H1 (cell line): ENCODE results near the gene FSTL4. TPM values are rescaled to one million over a fixed set of nuclear protein-coding genes. Genes with fewer than 3 reads are reported as not detected.

ENCODE experiments used
- CTCF ChIA-PET: fragments of 300-600 bp; sonication (Branson Sonifier 250); formaldehyde crosslinking; loops from one replicate; lab custom pipeline; 2021; ENCODE audit not compliant: partially characterized antibody; lab: Charles Lee
- POLR2A ChIA-PET: fragments of 300-600 bp; sonication (Branson Sonifier 250); formaldehyde crosslinking; loops from one replicate; lab custom pipeline; 2021; ENCODE audit warnings: inconsistent platforms; ENCODE audit not compliant: partially characterized antibody; lab: Charles Lee
- DNase-seq, 2 experiments: peaks; one replicate each; pipeline versions ENCODE4 v3.0.0 to v3.0.0-alpha.2; 2010 to 2022; ENCODE audit warnings: low spot score in 2 of 2, low read depth in 1 of 2, mixed read lengths in 1 of 2
- FAIRE-seq: peaks from 2 replicates; lab custom pipeline; 2011; peaks lifted over from hg19 to GRCh38; lab: Jason Lieb, UNC
- H2AFZ ChIP-seq: 2 replicates; pipeline ENCODE4 v1.8.1; 2012; ENCODE audit warnings: low read length, inconsistent platforms
- H2AK5ac ChIP-seq: 2 replicates; pipeline ENCODE4 v1.6.1; 2013; ENCODE audit warnings: low read depth, low read length
- H2BK120ac ChIP-seq: replicated peaks from 2 replicates; pipeline ENCODE3; 2013; ENCODE audit warnings: low read depth, low read length, inconsistent platforms
- H2BK12ac ChIP-seq: 2 replicates; pipeline ENCODE4 v1.6.1; 2013; ENCODE audit warnings: low read depth, low read length
- H2BK15ac ChIP-seq: 2 replicates; pipeline ENCODE4 v1.6.1; 2013; ENCODE audit warnings: low read length
- H2BK20ac ChIP-seq: 2 replicates; pipeline ENCODE4 v1.6.1; 2013; ENCODE audit warnings: low read length
- H2BK5ac ChIP-seq: 2 replicates; pipeline ENCODE4 v1.6.1; 2013; ENCODE audit warnings: low read depth, low read length
- H3K14ac ChIP-seq: 2 replicates; pipeline ENCODE4 v1.6.1; 2013; ENCODE audit warnings: inconsistent platforms; ENCODE audit not compliant: insufficient read length
- H3K18ac ChIP-seq: 2 replicates; pipeline ENCODE4 v1.6.1; 2013; ENCODE audit warnings: low read length; ENCODE audit errors: extremely low read depth
- H3K23ac ChIP-seq: 2 replicates; pipeline ENCODE4 v1.6.1; 2013; ENCODE audit warnings: inconsistent platforms; ENCODE audit not compliant: insufficient read length
- H3K23me2 ChIP-seq: 2 replicates; pipeline ENCODE4 v1.6.1; 2013; ENCODE audit warnings: low read depth, low read length
- H3K27ac ChIP-seq: 2 replicates; pipeline ENCODE4 v1.6.1; 2011; ENCODE audit warnings: low read depth, low read length, inconsistent platforms
- H3K27me3 ChIP-seq, 4 experiments: replicated peaks in 1 of 4; 1 replicate in 1 of 4; 2 replicates in 3 of 4; pipeline versions ENCODE4 v1.6.1 to v1.8.1; 2011 to 2013; ENCODE audit warnings: low read length in 3 of 4, mild to moderate bottlenecking in 3 of 4, inconsistent platforms in 2 of 4, mixed read lengths in 2 of 4, moderate library complexity in 1 of 4; ENCODE audit not compliant: control insufficient read depth in 3 of 4, insufficient read depth in 3 of 4; ENCODE audit errors: extremely low read depth in 1 of 4
- H3K36me3 ChIP-seq, 4 experiments: 2 replicates each; pipeline versions ENCODE4 v1.6.1 to v1.8.1; 2011 to 2013; ENCODE audit warnings: mild to moderate bottlenecking in 4 of 4, low read length in 3 of 4, moderate library complexity in 2 of 4, control low read depth in 1 of 4, inconsistent platforms in 1 of 4; ENCODE audit not compliant: insufficient read depth in 4 of 4, control insufficient read depth in 2 of 4
- H3K4ac ChIP-seq: replicated peaks from 2 replicates; pipeline ENCODE3; 2013; ENCODE audit warnings: low read length, low read depth, mixed read lengths, inconsistent platforms; ENCODE audit not compliant: insufficient read length
- H3K4me1 ChIP-seq, 4 experiments: replicated peaks in 1 of 4; 1 replicate in 1 of 4; 2 replicates in 3 of 4; pipeline versions ENCODE4 v1.6.1 to v1.8.1; 2011 to 2013; ENCODE audit warnings: low read length in 3 of 4, inconsistent platforms in 2 of 4, mixed read lengths in 1 of 4; ENCODE audit not compliant: insufficient read depth in 4 of 4, control insufficient read depth in 3 of 4
- H3K4me2 ChIP-seq, 2 experiments: 2 replicates each; pipeline versions ENCODE4 v1.6.1 to v1.8.1; 2011 to 2013; ENCODE audit warnings: low read depth in 2 of 2, low read length in 2 of 2, control low read depth in 1 of 2, inconsistent platforms in 1 of 2, mild to moderate bottlenecking in 1 of 2; ENCODE audit not compliant: insufficient read depth in 1 of 2
- H3K4me3 ChIP-seq, 4 experiments: fragments of 200-600, 300-600 bp in 1 of 4; sonication (generic), shearing (Covaris generic), sonication (Bioruptor Twin) in 1 of 4; 2 replicates each; pipeline versions ENCODE4 v1.5.1 to v1.8.1; 2011 to 2016; ENCODE audit warnings: low read length in 4 of 4, low read depth in 3 of 4, control low read depth in 2 of 4, inconsistent platforms in 2 of 4, mild to moderate bottlenecking in 2 of 4, mixed read lengths in 1 of 4, moderate library complexity in 1 of 4; ENCODE audit not compliant: insufficient read depth in 2 of 4; ENCODE audit errors: extremely low read depth in 1 of 4
- H3K56ac ChIP-seq: replicated peaks from 2 replicates; pipeline ENCODE3; 2013; ENCODE audit warnings: low read depth, mild to moderate bottlenecking, mixed read lengths, low read length, inconsistent platforms; ENCODE audit not compliant: insufficient read length
- H3K79me1 ChIP-seq: 2 replicates; pipeline ENCODE4 v1.6.1; 2013; ENCODE audit warnings: low read depth, low read length, control low read depth
- H3K79me2 ChIP-seq, 2 experiments: 2 replicates each; pipeline versions ENCODE4 v1.6.1 to v1.8.1; 2012 to 2013; ENCODE audit warnings: low read length in 2 of 2, mild to moderate bottlenecking in 2 of 2, inconsistent platforms in 1 of 2; ENCODE audit not compliant: insufficient read depth in 2 of 2, control insufficient read depth in 1 of 2
- H3K9ac ChIP-seq, 4 experiments: replicated peaks in 1 of 4; 1 replicate in 1 of 4; 2 replicates in 3 of 4; pipeline versions ENCODE4 v1.6.1 to v1.8.1; 2011 to 2013; ENCODE audit warnings: low read depth in 3 of 4, low read length in 3 of 4, control low read depth in 2 of 4, mild to moderate bottlenecking in 2 of 4, moderate library complexity in 2 of 4, inconsistent platforms in 1 of 4; ENCODE audit errors: extremely low read depth in 1 of 4
- H3K9me3 ChIP-seq, 2 experiments: 2 replicates each; pipeline versions ENCODE4 v1.6.1 to v1.8.1; 2012 to 2013; ENCODE audit warnings: mild to moderate bottlenecking in 2 of 2, moderate library complexity in 2 of 2, control low read depth in 1 of 2, inconsistent platforms in 1 of 2, low read depth in 1 of 2, low read length in 1 of 2, mixed read lengths in 1 of 2; ENCODE audit not compliant: insufficient read depth in 2 of 2
- H4K20me1 ChIP-seq, 2 experiments: replicated peaks in 1 of 2; 2 replicates each; pipeline versions ENCODE3 to v1.8.1; 2011 to 2013; ENCODE audit warnings: inconsistent platforms in 2 of 2, low read length in 2 of 2, mild to moderate bottlenecking in 1 of 2; ENCODE audit not compliant: insufficient read depth in 2 of 2, control insufficient read depth in 1 of 2
- H4K5ac ChIP-seq: 2 replicates; pipeline ENCODE4 v1.6.1; 2013; ENCODE audit warnings: low read length, low read depth, mixed read lengths, inconsistent platforms; ENCODE audit not compliant: insufficient read length
- H4K8ac ChIP-seq: 2 replicates; pipeline ENCODE4 v1.8.0; 2013; ENCODE audit warnings: mild to moderate bottlenecking, moderate library complexity, low read length, inconsistent platforms; ENCODE audit not compliant: insufficient read depth; ENCODE audit errors: extremely low read depth
- H4K91ac ChIP-seq: replicated peaks from 2 replicates; pipeline ENCODE3; 2013; ENCODE audit warnings: low read length, mixed read lengths, inconsistent platforms; ENCODE audit not compliant: insufficient read length
- WGBS, 2 experiments: shearing (Covaris generic) in 1 of 2; methylation state at CpG; one replicate each; pipeline versions ENCODE4 v1.1.6 to v1.1.7; 2013 to 2015; ENCODE audit warnings: low lambda C conversion rate in 2 of 2, mixed read lengths in 2 of 2, inconsistent platforms in 1 of 2, low coverage in 1 of 2, missing lambda C conversion rate in 1 of 2; ENCODE audit not compliant: insufficient replicate concordance in 2 of 2, insufficient coverage in 1 of 2, insufficient read length in 1 of 2; ENCODE audit errors: extremely low coverage in 1 of 2, missing lambda C conversion rate in 1 of 2; 5-methylcytosine and 5-hydroxymethylcytosine counted together
- polyA plus RNA-seq, 7 experiments: library from polyadenylated mRNA; depleted of rRNA in 3 of 7; stranded (reverse) in 5 of 7; unstranded in 2 of 7; fragments of >200 nt in 5 of 7; fragments of 200-250 nt in 2 of 7; gene quantifications; 1 replicate in 5 of 7; 2 replicates in 1 of 7; 4 replicates in 1 of 7; pipeline versions ENCODE4 v1.2.1 to v1.2.3, GENCODE V29; 2011 to 2013; ENCODE audit warnings: missing spikeins in 2 of 7, mixed read lengths in 2 of 7
- total RNA-seq: library from RNA; stranded (reverse); fragmentation: NEBNext Ultra II Directional; extraction: Animal tissue kit (Norgen Biotek cat#: 25700); gene quantifications from 2 replicates; pipeline ENCODE4 v1.2.1, GENCODE V29; 2021

Gene FSTL4
- total and polyA plus RNA-seq, 2 of the 8 experiments (the other 6 are each of a cell fraction or from before 2014, with no cell fraction given), result 3.1 to 4.1 TPM

- Histone ChIP-seq H3K23ac (no peak overlapping the region), H2BK12ac (no peak overlapping the region), H3K18ac (no peak overlapping the region), H3K27ac (no peak overlapping the region), H3K56ac (no peak overlapping the region), H3K23me2 (no peaks in the 10 kb centered on the region), H4K91ac (no peak overlapping the region), H2BK120ac (no peak overlapping the region), H3K14ac (no peak overlapping the region), H2BK5ac (no peak overlapping the region), H3K79me2 (no peaks in the 10 kb centered on the region), H3K9ac (no peak overlapping the region), H3K36me3 (peaks cover 0 to 5% (median 0%) of the 10 kb centered on the region in 4 experiments; a peak in 1 of 8 replicates), H3K9me3 (peaks cover 3 to 14% of the 10 kb centered on the region in 2 experiments; a peak in 2 of 4 replicates), H4K20me1 (no peaks in the 10 kb centered on the region), H3K4ac (no peak overlapping the region), H2BK20ac (no peak overlapping the region), H2AFZ (no peak overlapping the region), H4K5ac (no peak overlapping the region), H3K27me3 (no peaks in the 10 kb centered on the region), H3K4me1 (peaks cover 3 to 19% (median 11%) of the 10 kb centered on the region in 4 experiments; a peak in 5 of 7 replicates), H2AK5ac (no peak overlapping the region), H3K79me1 (no peaks in the 10 kb centered on the region), H2BK15ac (no peak overlapping the region), H4K8ac (no peak overlapping the region), H3K4me2 (no peak overlapping the region), H3K4me3 (no peak overlapping the region)
- ChIA-PET POLR2A (no interaction called here), CTCF (interaction anchor here (1.2 to 9.4 kb wide), 3 partner anchors 27 to 380 kb away, joined by 3 to 78 read pairs (median 3); no protein-coding TSS in a partner anchor)
- peak in 1 of 2 experiments; percentile 37 for DNase-seq
- FAIRE-seq, result no peak
- WGBS, 2 experiments, result 90% methylated on average over 2 of the region's 2 CpGs; no CpG with 5 or more reads in 1 of the 2 experiments
Observed at GRCh38 chr5:133397348-133397747, 215.0 kb downstream of the FSTL4 start.
